Adrenal gland (tissue), 5 donors: Measurements from ENCODE around the gene AGAP1.

ENCODE experiments used
- POLR2A ChIP-seq, 2 donors: fragments of 450-650 bp; IDR thresholded peaks; one replicate each; pipeline ENCODE4 v1.6.1; 2017; ENCODE audit warnings: antibody characterized with exemption in 2 of 2, mild to moderate bottlenecking in 2 of 2, moderate library complexity in 1 of 2
- TF ChIP-seq, protein P1 (sequence below), 6 experiments: fragments of 450-650 bp in 4 of 6; fragments of 200-600 bp in 2 of 6; sonication (generic) in 1 of 6; IDR thresholded peaks; 1 replicate in 5 of 6; 2 replicates in 1 of 6; pipeline versions ENCODE4 v1.5.1 to v1.8.0; 2016 to 2021; ENCODE audit warnings: antibody characterized with exemption in 6 of 6, mild to moderate bottlenecking in 2 of 6, moderate library complexity in 1 of 6
- donor health status: DM: no; HTN: no; CAD: no.

DNA sequence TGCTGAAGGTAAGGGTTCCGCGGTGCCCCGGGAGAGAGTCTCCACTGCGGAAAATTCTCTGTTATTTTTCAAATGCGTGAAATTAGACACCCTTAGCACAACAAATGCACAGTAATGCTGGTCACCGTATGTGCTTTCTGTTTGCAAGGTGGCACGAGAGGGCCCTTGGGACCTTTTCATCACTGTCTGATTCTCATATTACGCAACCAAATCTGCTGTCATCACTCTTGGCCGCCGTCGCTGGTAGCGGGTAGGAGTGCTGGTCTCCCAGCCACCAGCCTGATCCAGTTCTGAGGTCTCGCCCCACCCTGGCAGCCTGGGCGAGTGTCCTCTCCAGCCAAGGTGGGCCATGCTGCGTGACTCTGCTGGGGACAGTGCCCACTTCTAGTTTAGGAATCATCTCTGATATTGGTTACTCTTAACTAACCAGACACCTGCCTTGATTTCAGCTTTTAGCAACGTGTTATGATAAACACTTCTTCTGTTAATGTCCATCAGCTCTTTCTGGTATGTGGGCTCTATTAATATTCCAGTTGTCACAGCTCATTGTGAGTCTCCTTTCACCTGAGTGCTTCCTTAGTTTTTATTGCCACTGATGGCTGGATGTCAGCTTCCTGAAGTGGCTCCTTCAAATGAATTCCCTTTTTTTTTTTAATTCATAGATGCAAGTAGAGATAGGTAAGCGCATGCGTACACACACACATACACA, 474.9 kb downstream of the AGAP1 start:
- TF ChIP-seq, protein P1, sequence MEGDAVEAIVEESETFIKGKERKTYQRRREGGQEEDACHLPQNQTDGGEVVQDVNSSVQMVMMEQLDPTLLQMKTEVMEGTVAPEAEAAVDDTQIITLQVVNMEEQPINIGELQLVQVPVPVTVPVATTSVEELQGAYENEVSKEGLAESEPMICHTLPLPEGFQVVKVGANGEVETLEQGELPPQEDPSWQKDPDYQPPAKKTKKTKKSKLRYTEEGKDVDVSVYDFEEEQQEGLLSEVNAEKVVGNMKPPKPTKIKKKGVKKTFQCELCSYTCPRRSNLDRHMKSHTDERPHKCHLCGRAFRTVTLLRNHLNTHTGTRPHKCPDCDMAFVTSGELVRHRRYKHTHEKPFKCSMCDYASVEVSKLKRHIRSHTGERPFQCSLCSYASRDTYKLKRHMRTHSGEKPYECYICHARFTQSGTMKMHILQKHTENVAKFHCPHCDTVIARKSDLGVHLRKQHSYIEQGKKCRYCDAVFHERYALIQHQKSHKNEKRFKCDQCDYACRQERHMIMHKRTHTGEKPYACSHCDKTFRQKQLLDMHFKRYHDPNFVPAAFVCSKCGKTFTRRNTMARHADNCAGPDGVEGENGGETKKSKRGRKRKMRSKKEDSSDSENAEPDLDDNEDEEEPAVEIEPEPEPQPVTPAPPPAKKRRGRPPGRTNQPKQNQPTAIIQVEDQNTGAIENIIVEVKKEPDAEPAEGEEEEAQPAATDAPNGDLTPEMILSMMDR (IDR thresholded peaks at IDR 0.05): no peak
- TF ChIP-seq POLR2A (IDR thresholded peaks at IDR 0.05): no peak
